ENCODE data around the gene C12orf60. TPM values are rescaled to one million over a fixed set of nuclear protein-coding genes. Genes with fewer than 3 reads are reported as not detected.
A peak's percentile ranks its signal among the peaks of the same experiment; 100 is the strongest.

Gene C12orf60
- total RNA-seq, 1 experiment from 2014 or later = 1.9 TPM

GRCh38 chr12:14768823-14769405 is 34.6 kb upstream of the C12orf60 start:
- no peak for TF ChIP-seq EZH2 (IDR thresholded peaks at IDR 0.05; ENCODE audit: borderline replicate concordance, low read depth, low read length, poor library complexity, severe bottlenecking)
- no peak for TF ChIP-seq CTCF (conservative IDR thresholded peaks at IDR 0.05; ENCODE audit: low read depth, low read length)
- H3K36me3 ChIP-seq (ENCODE audit: insufficient read depth, low read length, poor library complexity, severe bottlenecking) = no peaks in the 10 kb centered on the region
- ChIA-PET CTCF (interaction anchor here (0.6 to 0.8 kb wide), 3 partner anchors 36 to 351 kb away, joined by 3 to 7 read pairs (median 5); no protein-coding TSS in a partner anchor), POLR2A (ENCODE audit: low non-redundant PET) (no interaction called here)
- intact Hi-C loops (cut with micrococcal nuclease; ENCODE audit: unreplicated experiment) = no loop called here
- DNase-seq (ENCODE audit: low spot score) = no peak
- peaks cover 16% of the 10 kb centered on the region for H3K4me1 ChIP-seq (ENCODE audit: insufficient read depth, low read length, poor library complexity, severe bottlenecking)
- H3K27me3 ChIP-seq (replicated peaks; ENCODE audit: insufficient read depth, low read depth, low read length, poor library complexity) = no peaks in the 10 kb centered on the region
- no peak overlapping the region for H3K27ac ChIP-seq (ENCODE audit: low read depth, low read length, poor library complexity, severe bottlenecking)
- BruUV-seq (replicated peaks) = no TSS peak
- peak overlapping the region; percentile 57 for H3K4me3 ChIP-seq (ENCODE audit: low read depth, low read length, poor library complexity, severe bottlenecking)
- no peaks in the 10 kb centered on the region for H3K9me3 ChIP-seq (ENCODE audit: low read depth, low read length, poor library complexity, severe bottlenecking)

DNA sequence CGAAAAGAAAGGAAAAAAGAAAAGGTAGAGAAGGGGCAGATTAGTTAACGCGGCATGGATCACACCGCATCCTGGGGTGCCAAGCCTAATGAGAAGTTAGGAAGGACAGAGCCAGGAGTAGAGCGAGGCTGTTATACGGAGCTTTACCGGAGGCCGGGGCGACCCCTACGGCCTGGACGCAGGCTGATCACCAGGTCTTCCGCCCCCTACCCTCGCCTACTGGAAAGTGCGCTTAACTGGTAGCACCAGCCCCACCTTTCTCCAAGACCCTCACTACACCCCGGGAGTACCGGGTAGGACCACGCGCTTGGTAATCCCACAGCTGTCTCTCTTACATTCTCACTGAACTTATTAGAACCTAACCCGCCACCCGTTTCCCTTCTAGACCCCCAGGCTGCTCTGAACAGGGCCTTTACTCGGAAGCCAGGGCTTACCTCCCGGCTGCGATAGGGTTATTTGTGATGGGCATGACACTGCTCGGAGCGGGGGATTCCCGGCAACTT is 34.0 kb upstream of the C12orf60 start:
- H3K36me3 ChIP-seq (ENCODE audit: insufficient read depth, low read length, poor library complexity, severe bottlenecking) = no peaks in the 10 kb centered on the region
- intact Hi-C loops (cut with micrococcal nuclease; ENCODE audit: unreplicated experiment) = no loop called here
- no TSS peak for BruUV-seq (replicated peaks)
- DNase-seq (ENCODE audit: low spot score) = no peak
- no peaks in the 10 kb centered on the region for H3K9me3 ChIP-seq (ENCODE audit: low read depth, low read length, poor library complexity, severe bottlenecking)
- ChIA-PET CTCF (interaction anchor here (0.6 to 0.9 kb wide), 4 partner anchors 35 to 352 kb away, joined by 3 to 7 read pairs (median 4); no protein-coding TSS in a partner anchor), POLR2A (ENCODE audit: low non-redundant PET) (interaction anchor here (0.6 kb wide), 1 partner anchor 619 kb away, joined by 5 read pairs; no protein-coding TSS in a partner anchor)
- H3K4me3 ChIP-seq (ENCODE audit: low read depth, low read length, poor library complexity, severe bottlenecking) = peak overlapping the region; percentile 57
- TF ChIP-seq EZH2 (IDR thresholded peaks at IDR 0.05; ENCODE audit: borderline replicate concordance, low read depth, low read length, poor library complexity, severe bottlenecking) (no peak), CTCF (conservative IDR thresholded peaks at IDR 0.05; ENCODE audit: low read depth, low read length) (no peak)
- peaks cover 16% of the 10 kb centered on the region for H3K4me1 ChIP-seq (ENCODE audit: insufficient read depth, low read length, poor library complexity, severe bottlenecking)
- no peaks in the 10 kb centered on the region for H3K27me3 ChIP-seq (replicated peaks; ENCODE audit: insufficient read depth, low read depth, low read length, poor library complexity)
- H3K27ac ChIP-seq (ENCODE audit: low read depth, low read length, poor library complexity, severe bottlenecking) = peak overlapping the region; percentile 82

DNA sequence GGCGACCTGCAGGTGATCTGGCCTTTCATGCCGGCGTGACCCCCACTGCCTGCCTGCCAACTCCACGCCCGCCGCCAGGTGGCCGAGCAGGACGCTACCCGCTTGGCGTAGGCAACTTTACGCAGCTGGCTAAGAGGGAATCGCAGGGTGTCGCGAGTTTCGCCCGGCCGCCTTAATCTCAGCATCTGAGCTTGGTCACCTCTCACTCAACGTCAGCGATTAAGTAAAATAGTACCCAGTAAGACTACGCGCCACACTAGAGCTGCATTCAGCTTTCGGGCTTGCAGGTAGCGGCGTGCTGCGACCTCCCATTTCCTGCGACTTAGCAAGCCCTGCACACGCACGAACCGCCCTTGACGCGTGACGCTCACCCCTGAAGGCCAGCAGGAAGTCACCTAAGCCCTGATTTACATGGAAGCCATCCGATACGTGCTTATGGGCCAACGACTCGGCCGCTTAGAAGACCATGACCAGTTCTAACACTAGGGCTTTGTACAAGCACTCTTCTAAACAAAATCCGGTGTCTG is 33.4 kb upstream of the C12orf60 start:
- intact Hi-C loops (cut with micrococcal nuclease; ENCODE audit: unreplicated experiment) = no loop called here
- ChIA-PET CTCF (interaction anchor here (0.9 kb wide), 1 partner anchor 226 kb away, joined by 3 read pairs; no protein-coding TSS in a partner anchor), POLR2A (ENCODE audit: low non-redundant PET) (interaction anchor here (0.6 kb wide), 2 partner anchors 503 to 618 kb away, joined by 5 to 17 read pairs; no protein-coding TSS in a partner anchor)
- TF ChIP-seq CTCF (conservative IDR thresholded peaks at IDR 0.05; ENCODE audit: low read depth, low read length) (peak; percentile 79), EZH2 (IDR thresholded peaks at IDR 0.05; ENCODE audit: borderline replicate concordance, low read depth, low read length, poor library complexity, severe bottlenecking) (no peak)
- BruUV-seq (replicated peaks) = no TSS peak
- Histone ChIP-seq H3K27me3 (replicated peaks; ENCODE audit: insufficient read depth, low read depth, low read length, poor library complexity) (no peaks in the 10 kb centered on the region), H3K9me3 (ENCODE audit: low read depth, low read length, poor library complexity, severe bottlenecking) (no peaks in the 10 kb centered on the region), H3K36me3 (ENCODE audit: insufficient read depth, low read length, poor library complexity, severe bottlenecking) (no peaks in the 10 kb centered on the region), H3K4me1 (ENCODE audit: insufficient read depth, low read length, poor library complexity, severe bottlenecking) (peaks cover 16% of the 10 kb centered on the region), H3K4me3 (ENCODE audit: low read depth, low read length, poor library complexity, severe bottlenecking) (peak overlapping the region; percentile 57), H3K27ac (ENCODE audit: low read depth, low read length, poor library complexity, severe bottlenecking) (peak overlapping the region; percentile 82)
- DNase-seq (ENCODE audit: low spot score) = peak; percentile 77

All from A673 (cell line).